Measurements from ENCODE around the gene SLC36A1. TPM values are rescaled to one million over a fixed set of nuclear protein-coding genes. Genes with fewer than 3 reads are reported as not detected.

SLC36A1 gene
- total RNA-seq, 1 experiment from 2014 or later: 15.0 TPM

DNA sequence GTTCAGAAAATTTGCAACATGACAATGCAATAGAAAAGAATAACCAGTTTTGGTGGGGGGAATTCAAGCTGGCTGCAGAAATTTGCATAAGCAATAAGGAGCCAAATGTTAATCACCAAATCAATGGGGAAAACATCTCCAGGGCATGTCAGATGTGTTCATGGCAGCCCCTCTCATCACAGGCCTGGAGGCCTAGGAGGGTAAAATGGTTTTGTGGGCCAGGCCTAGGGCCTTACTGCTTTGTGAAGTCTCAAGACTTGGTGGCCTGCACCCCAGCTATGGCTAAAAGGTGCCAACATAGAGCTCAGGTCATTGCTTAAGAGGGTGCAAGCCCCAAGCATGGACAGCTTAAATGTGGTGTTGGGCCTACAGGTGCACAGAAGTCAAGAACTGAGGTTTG lies 29.7 kb upstream of the SLC36A1 start:
- H4K5ac ChIP-seq (ENCODE audit: insufficient read length, low read depth, low read length): no peak overlapping the region
- no peak overlapping the region for H3K4me2 ChIP-seq (ENCODE audit: insufficient read depth, insufficient read length, low read length)
- no peak overlapping the region for H3K4me3 Mint-ChIP-seq
- H2BK12ac ChIP-seq (ENCODE audit: insufficient read length, low read depth, low read length): no peak overlapping the region
- H3K56ac ChIP-seq (ENCODE audit: insufficient read length, low read depth, low read length): no peak overlapping the region
- H4K8ac ChIP-seq (replicated peaks; ENCODE audit: insufficient read length, low read depth, low read length): no peak overlapping the region
- no peak overlapping the region for H3K18ac ChIP-seq (ENCODE audit: insufficient read length, low read depth, low read length)
- no peak overlapping the region for H2BK5ac ChIP-seq (ENCODE audit: insufficient read length, low read length)
- H2BK15ac ChIP-seq (ENCODE audit: low read depth, low read length): no peak overlapping the region
- TF ChIP-seq, protein P1, sequence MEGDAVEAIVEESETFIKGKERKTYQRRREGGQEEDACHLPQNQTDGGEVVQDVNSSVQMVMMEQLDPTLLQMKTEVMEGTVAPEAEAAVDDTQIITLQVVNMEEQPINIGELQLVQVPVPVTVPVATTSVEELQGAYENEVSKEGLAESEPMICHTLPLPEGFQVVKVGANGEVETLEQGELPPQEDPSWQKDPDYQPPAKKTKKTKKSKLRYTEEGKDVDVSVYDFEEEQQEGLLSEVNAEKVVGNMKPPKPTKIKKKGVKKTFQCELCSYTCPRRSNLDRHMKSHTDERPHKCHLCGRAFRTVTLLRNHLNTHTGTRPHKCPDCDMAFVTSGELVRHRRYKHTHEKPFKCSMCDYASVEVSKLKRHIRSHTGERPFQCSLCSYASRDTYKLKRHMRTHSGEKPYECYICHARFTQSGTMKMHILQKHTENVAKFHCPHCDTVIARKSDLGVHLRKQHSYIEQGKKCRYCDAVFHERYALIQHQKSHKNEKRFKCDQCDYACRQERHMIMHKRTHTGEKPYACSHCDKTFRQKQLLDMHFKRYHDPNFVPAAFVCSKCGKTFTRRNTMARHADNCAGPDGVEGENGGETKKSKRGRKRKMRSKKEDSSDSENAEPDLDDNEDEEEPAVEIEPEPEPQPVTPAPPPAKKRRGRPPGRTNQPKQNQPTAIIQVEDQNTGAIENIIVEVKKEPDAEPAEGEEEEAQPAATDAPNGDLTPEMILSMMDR (conservative IDR thresholded peaks at IDR 0.05): no peak
- H2AFZ ChIP-seq (ENCODE audit: low read length): no peak overlapping the region
- no peaks in the 10 kb centered on the region for H3K23me2 ChIP-seq (ENCODE audit: insufficient read length, low read depth, low read length, poor library complexity, severe bottlenecking)
- H3K9ac ChIP-seq (ENCODE audit: extremely low read depth, insufficient read length, low read length): no peak overlapping the region
- H3K9me3 Mint-ChIP-seq: peaks cover 33 to 35% of the 10 kb centered on the region in 2 experiments
- no peak overlapping the region for H2BK120ac ChIP-seq (ENCODE audit: low read depth, low read length, poor library complexity, severe bottlenecking)
- H3K27me3 ChIP-seq (ENCODE audit: insufficient read depth, low read length): no peaks in the 10 kb centered on the region
- no peaks in the 10 kb centered on the region for H3K4me1 ChIP-seq (ENCODE audit: insufficient read depth, low read length)
- H3K27ac Mint-ChIP-seq: no peak overlapping the region
- H3T11ph ChIP-seq (ENCODE audit: low read length): no peak overlapping the region
- no peak overlapping the region for H2BK20ac ChIP-seq (ENCODE audit: low read depth, low read length, poor library complexity, severe bottlenecking)
- no peaks in the 10 kb centered on the region for H4K20me1 ChIP-seq (ENCODE audit: control insufficient read depth, insufficient read depth, insufficient read length)
- no peak overlapping the region for H3K4ac ChIP-seq (ENCODE audit: low read depth, low read length)
- peaks cover 0 to 8% of the 10 kb centered on the region in 2 experiments; a peak in 2 of 4 replicates for H3K4me1 Mint-ChIP-seq
- no peaks in the 10 kb centered on the region for H3K79me1 ChIP-seq (ENCODE audit: insufficient read depth, low read depth, low read length, poor library complexity, severe bottlenecking)
- no peak overlapping the region for H4K91ac ChIP-seq (ENCODE audit: insufficient read length, low read depth, low read length)
- H3K27me3 Mint-ChIP-seq (ENCODE audit: low read depth): peaks cover 10% of the 10 kb centered on the region; the same call in 1 of the 2 replicates
- H3K27ac ChIP-seq (ENCODE audit: insufficient read length, low read depth, low read length): no peak overlapping the region
- no peak overlapping the region for H3K23ac ChIP-seq (ENCODE audit: insufficient read length, low read depth, low read length)
- no peaks in the 10 kb centered on the region for H3K79me2 ChIP-seq (ENCODE audit: insufficient read depth, low read length)
- H3K9me3 ChIP-seq (ENCODE audit: control insufficient read depth, low read depth, low read length): peaks cover 7% of the 10 kb centered on the region
- H2AK5ac ChIP-seq (ENCODE audit: insufficient read length, low read length): no peak overlapping the region
- H3K36me3 Mint-ChIP-seq (ENCODE audit: insufficient read depth in 1 of 3, low read depth in 3 of 3): peaks cover 23 to 35% (median 29%) of the 10 kb centered on the region in 3 experiments
- H3K14ac ChIP-seq (ENCODE audit: insufficient read depth, low read length): no peak overlapping the region
- DNase-seq: no peak

Measured in H9 (cell line).